ENCODE measurements around the gene MYO16.
"Not testable (repeated sequence)": the region's sequence is repeated elsewhere in the genome, so short reads cannot be mapped to it uniquely, and the experiment has no call there.

The MYO16 gene

GRCh38 chr13:109199280-109199679 lies 569.9 kb downstream of the MYO16 start:
- no peak for DNase-seq (ENCODE audit: low spot score)

- DNase-seq (ENCODE audit: low spot score): no peak
Measured at GRCh38 chr13:109200556-109200955, 571.1 kb downstream of the MYO16 start.

- DNase-seq (ENCODE audit: low spot score): no peak
Measured at GRCh38 chr13:109203587-109203986, 574.2 kb downstream of the MYO16 start.

GRCh38 chr13:109204252-109204651 lies 574.8 kb downstream of the MYO16 start:
- DNase-seq (ENCODE audit: low spot score): no peak

GRCh38 chr13:109204657-109205056 lies 575.2 kb downstream of the MYO16 start:
- DNase-seq (ENCODE audit: low spot score): no peak

GRCh38 chr13:109205315-109205714 lies 575.9 kb downstream of the MYO16 start:
- no peak for DNase-seq (ENCODE audit: low spot score)

GRCh38 chr13:109206616-109207015 lies 577.2 kb downstream of the MYO16 start:
- DNase-seq (ENCODE audit: low spot score): no peak

GRCh38 chr13:109207622-109208021 lies 578.2 kb downstream of the MYO16 start:
- DNase-seq (ENCODE audit: low spot score): no peak

- no peak for DNase-seq (ENCODE audit: low spot score)
Measured at GRCh38 chr13:109208522-109208921, 579.1 kb downstream of the MYO16 start.

GRCh38 chr13:109209526-109209925 lies 580.1 kb downstream of the MYO16 start:
- DNase-seq (ENCODE audit: low spot score): no peak

- no peak for DNase-seq (ENCODE audit: low spot score)
Measured at GRCh38 chr13:109211616-109212015, 582.2 kb downstream of the MYO16 start.

- DNase-seq (ENCODE audit: low spot score): no peak
Measured at GRCh38 chr13:109212650-109213049, 583.2 kb downstream of the MYO16 start.

GRCh38 chr13:109213714-109214113 lies 584.3 kb downstream of the MYO16 start:
- DNase-seq (ENCODE audit: low spot score): no peak

GRCh38 chr13:109214393-109214792 lies 585.0 kb downstream of the MYO16 start:
- DNase-seq (ENCODE audit: low spot score): no peak

GRCh38 chr13:109215377-109215776 lies 586.0 kb downstream of the MYO16 start:
- DNase-seq (ENCODE audit: low spot score): no peak

- not testable (repeated sequence) for DNase-seq (ENCODE audit: low spot score)
Measured at GRCh38 chr13:109217510-109217909, 588.1 kb downstream of the MYO16 start.

- no peak for DNase-seq (ENCODE audit: low spot score)
Measured at GRCh38 chr13:109220631-109221030, 591.2 kb downstream of the MYO16 start.

GRCh38 chr13:109224033-109224432 lies 594.6 kb downstream of the MYO16 start:
- no peak for DNase-seq (ENCODE audit: low spot score)

- DNase-seq (ENCODE audit: low spot score): peak; percentile 13
Measured at GRCh38 chr13:109226631-109227030, 597.2 kb downstream of the MYO16 start.

GRCh38 chr13:109227344-109227940 lies 598.0 kb downstream of the MYO16 start:
- no peak for DNase-seq (ENCODE audit: low spot score)

GRCh38 chr13:109228211-109228610 lies 598.8 kb downstream of the MYO16 start:
- no peak for DNase-seq (ENCODE audit: low spot score)

- DNase-seq (ENCODE audit: low spot score): no peak
Measured at GRCh38 chr13:109231888-109232287, 602.5 kb downstream of the MYO16 start.

- DNase-seq (ENCODE audit: low spot score): no peak
Measured at GRCh38 chr13:109233293-109233692, 603.9 kb downstream of the MYO16 start.

GRCh38 chr13:109235901-109236300 lies 606.5 kb downstream of the MYO16 start:
- DNase-seq (ENCODE audit: low spot score): no peak

- DNase-seq (ENCODE audit: low spot score): no peak
Measured at GRCh38 chr13:109241160-109241559, 611.7 kb downstream of the MYO16 start.
